ENCODE measurements around the gene SPATA18. TPM values are rescaled to one million over a fixed set of nuclear protein-coding genes. Genes with fewer than 3 reads are reported as not detected.

Gene SPATA18
- total RNA-seq, 1 experiment from 2014 or later = 0.13 TPM

GRCh38 chr4:52054254-52054653, 3.1 kb downstream of the SPATA18 start:
- H3K27ac ChIP-seq = no peak overlapping the region
- H3K9me3 ChIP-seq (ENCODE audit: insufficient read depth, low read depth) = no peaks in the 10 kb centered on the region
- H3K4me3 ChIP-seq = no peak overlapping the region
- no TSS peak for BruUV-seq (replicated peaks)
- H3K36me3 ChIP-seq (ENCODE audit: low read depth) = no peaks in the 10 kb centered on the region
- TF ChIP-seq EZH2 (IDR thresholded peaks at IDR 0.05; ENCODE audit: low read depth) (no peak), CTCF (conservative IDR thresholded peaks at IDR 0.05) (no peak)
- ChIA-PET POLR2A (ENCODE audit: unreplicated experiment) (no interaction called here), CTCF (no interaction called here)
- no peaks in the 10 kb centered on the region for H3K4me1 ChIP-seq (replicated peaks; ENCODE audit: insufficient read depth)
- no peaks in the 10 kb centered on the region for H3K27me3 ChIP-seq (ENCODE audit: insufficient read depth, low read depth)
- DNase-seq = no peak
- no peaks in the 10 kb centered on the region for H3F3A ChIP-seq (ENCODE audit: insufficient read depth, low read depth)
- no peaks in the 10 kb centered on the region for H3K79me2 ChIP-seq (ENCODE audit: low read depth)
- H3K9me2 ChIP-seq (ENCODE audit: insufficient read depth) = no peaks in the 10 kb centered on the region
- no peaks in the 10 kb centered on the region for H4K20me1 ChIP-seq (ENCODE audit: insufficient read depth)
- no peak overlapping the region for H2AFZ ChIP-seq
- intact Hi-C loops (cut with micrococcal nuclease; ENCODE audit: unreplicated experiment) = no loop called here
- no peak overlapping the region for H3K4me2 ChIP-seq

GRCh38 chr4:52057196-52057595, 6.1 kb downstream of the SPATA18 start:
- Histone ChIP-seq H3K79me2 (ENCODE audit: low read depth) (no peaks in the 10 kb centered on the region), H3K27me3 (ENCODE audit: insufficient read depth, low read depth) (no peaks in the 10 kb centered on the region), H3K9me2 (ENCODE audit: insufficient read depth) (no peaks in the 10 kb centered on the region), H3K4me2 (no peak overlapping the region), H3K4me1 (replicated peaks; ENCODE audit: insufficient read depth) (no peaks in the 10 kb centered on the region), H4K20me1 (ENCODE audit: insufficient read depth) (no peaks in the 10 kb centered on the region), H3K9me3 (ENCODE audit: insufficient read depth, low read depth) (no peaks in the 10 kb centered on the region), H3F3A (ENCODE audit: insufficient read depth, low read depth) (no peaks in the 10 kb centered on the region), H2AFZ (no peak overlapping the region), H3K4me3 (no peak overlapping the region), H3K36me3 (ENCODE audit: low read depth) (no peaks in the 10 kb centered on the region), H3K27ac (no peak overlapping the region)
- CTCF ChIA-PET = no interaction called here
- DNase-seq = no peak
- intact Hi-C loops (cut with micrococcal nuclease; ENCODE audit: unreplicated experiment) = no loop called here
- no TSS peak for BruUV-seq (replicated peaks)
- POLR2A ChIA-PET (ENCODE audit: unreplicated experiment) = no interaction called here
- TF ChIP-seq CTCF (conservative IDR thresholded peaks at IDR 0.05) (no peak), EZH2 (IDR thresholded peaks at IDR 0.05; ENCODE audit: low read depth) (no peak)

- no TSS peak for BruUV-seq (replicated peaks)
- DNase-seq = no peak
- intact Hi-C loops (cut with micrococcal nuclease; ENCODE audit: unreplicated experiment) = no loop called here
- Histone ChIP-seq H3K9me3 (ENCODE audit: insufficient read depth, low read depth) (no peaks in the 10 kb centered on the region), H3F3A (ENCODE audit: insufficient read depth, low read depth) (no peaks in the 10 kb centered on the region), H3K9me2 (ENCODE audit: insufficient read depth) (no peaks in the 10 kb centered on the region), H4K20me1 (ENCODE audit: insufficient read depth) (no peaks in the 10 kb centered on the region), H2AFZ (no peak overlapping the region), H3K79me2 (ENCODE audit: low read depth) (no peaks in the 10 kb centered on the region), H3K4me1 (replicated peaks; ENCODE audit: insufficient read depth) (no peaks in the 10 kb centered on the region), H3K4me3 (no peak overlapping the region), H3K27me3 (ENCODE audit: insufficient read depth, low read depth) (no peaks in the 10 kb centered on the region), H3K4me2 (no peak overlapping the region), H3K36me3 (ENCODE audit: low read depth) (no peaks in the 10 kb centered on the region), H3K27ac (no peak overlapping the region)
- POLR2A ChIA-PET (ENCODE audit: unreplicated experiment) = no interaction called here
- TF ChIP-seq EZH2 (IDR thresholded peaks at IDR 0.05; ENCODE audit: low read depth) = no peak
- no peak for TF ChIP-seq CTCF (conservative IDR thresholded peaks at IDR 0.05)
- CTCF ChIA-PET = no interaction called here
These were observed 7.2 kb downstream of the SPATA18 start for GRCh38 chr4:52058275-52058674.

All from PC-9 (cell line).